A549 (cell line): ENCODE results near the gene LDLRAD3. TPM values are rescaled to one million over a fixed set of nuclear protein-coding genes. Genes with fewer than 3 reads are reported as not detected.

Experiments
- ATAC-seq, 2 experiments: fragments of 200-7000 bp in 1 of 2; fragments of >200 bp in 1 of 2; cut with Nextera tagmentation in 1 of 2; cut with Tn5 transposase in 1 of 2; 3 replicates each; pipeline versions ENCODE4 v1.8.0 to v1.9.1; 2018 to 2020; ENCODE audit warnings: mild to moderate bottlenecking in 1 of 2, moderate library complexity in 1 of 2
- CTCF ChIA-PET: fragments of 300-600 bp; sonication (Branson Sonifier 250); formaldehyde crosslinking; extraction: SDS; loops from one replicate; lab custom pipeline; 2021; ENCODE audit warnings: antibody characterized with exemption, inconsistent platforms; lab: Yijun Ruan, JAX
- POLR2A ChIA-PET: fragments of 350-600 bp; formaldehyde crosslinking; extraction: SDS; loops from one replicate; lab custom pipeline; 2021; ENCODE audit warnings: antibody characterized with exemption, inconsistent platforms; lab: Yijun Ruan, JAX
- DNase-seq, 2 experiments: peaks; one replicate each; pipeline versions ENCODE4 v3.0.0 to v3.0.0-alpha.2; 2011 to 2016; ENCODE audit warnings: low read depth in 1 of 2, low spot score in 1 of 2
- FAIRE-seq: peaks from 2 replicates; lab custom pipeline; 2011; peaks lifted over from hg19 to GRCh38; lab: Jason Lieb, UNC
- H3K27ac ChIP-seq, 2 experiments: fragments of >200 bp; sonication (Bioruptor Twin); formaldehyde crosslinking; 3 replicates each; pipeline ENCODE4 v1.5.1; 2016 to 2017
- H3K4me1 ChIP-seq: fragments of >200 bp; sonication (Bioruptor Twin); formaldehyde crosslinking; 3 replicates; pipeline ENCODE4 v1.6.1; 2016
- H3K4me2 ChIP-seq: fragments of >200 bp; sonication (Bioruptor Twin); formaldehyde crosslinking; 3 replicates; pipeline ENCODE4 v1.6.1; 2016
- H3K4me3 ChIP-seq: fragments of >200 bp; sonication (Bioruptor Twin); formaldehyde crosslinking; 3 replicates; pipeline ENCODE4 v1.5.1; 2016
- H3K9me3 ChIP-seq: fragments of >200 bp; sonication (Bioruptor Twin); formaldehyde crosslinking; 3 replicates; pipeline ENCODE4 v1.6.1; 2016
- BCL3 ChIP-seq: fragments of >200 bp; sonication (Bioruptor Twin); formaldehyde crosslinking; IDR thresholded peaks from 3 replicates; pipeline ENCODE4 v1.6.1; 2016
- CBX2 ChIP-seq: fragments of 200-600 bp; sonication (generic); IDR thresholded peaks from 2 replicates; pipeline ENCODE4 v1.6.1; 2016; ENCODE audit warnings: low read depth, mild to moderate bottlenecking, borderline replicate concordance
- CHD2 ChIP-seq: fragments of 150-350 bp; IDR thresholded peaks from 2 replicates; pipeline ENCODE4 v1.6.1; 2014; ENCODE audit warnings: low read length; ENCODE audit not compliant: partially characterized antibody
- CHD4 ChIP-seq: fragments of 200-600 bp; sonication (generic); IDR thresholded peaks from 2 replicates; pipeline ENCODE4 v1.6.1; 2016; ENCODE audit warnings: antibody characterized with exemption, mild to moderate bottlenecking, borderline replicate concordance
- E2F6 ChIP-seq: IDR thresholded peaks from 2 replicates; pipeline ENCODE4 v1.6.1; 2012; ENCODE audit warnings: low read depth, borderline replicate concordance
- EHF ChIP-seq: fragments of 250-450 bp; sonication (Bioruptor Pico); IDR thresholded peaks from 2 replicates; pipeline ENCODE4 v1.5.0; 2020; ENCODE audit warnings: mild to moderate bottlenecking
- EHMT2 ChIP-seq: fragments of 200-600 bp; sonication (generic); IDR thresholded peaks from 2 replicates; pipeline ENCODE4 v1.6.1; 2016; ENCODE audit warnings: antibody characterized with exemption, low read depth, mild to moderate bottlenecking, moderate library complexity
- FOXS1 ChIP-seq: fragments of 250-450 bp; sonication (Bioruptor Pico); IDR thresholded peaks from 2 replicates; pipeline ENCODE4 v1.5.0; 2020; ENCODE audit warnings: mild to moderate bottlenecking, moderate library complexity
- GATA3 ChIP-seq: IDR thresholded peaks from 2 replicates; pipeline ENCODE4 v1.6.1; 2012; ENCODE audit warnings: borderline replicate concordance
- HEYL ChIP-seq: fragments of 250-450 bp; sonication (Bioruptor Pico); IDR thresholded peaks from 2 replicates; pipeline ENCODE4 v1.8.0; 2021; ENCODE audit warnings: mild to moderate bottlenecking, moderate library complexity
- HOXB13 ChIP-seq: fragments of 250-450 bp; sonication (Bioruptor Pico); IDR thresholded peaks from 2 replicates; pipeline ENCODE4 v1.5.0; 2020; ENCODE audit warnings: low read depth, mild to moderate bottlenecking, moderate library complexity
- JUN ChIP-seq, 2 experiments: fragments of >200 bp; sonication (Bioruptor Twin); formaldehyde crosslinking; IDR thresholded peaks; 2 replicates in 1 of 2; 3 replicates in 1 of 2; pipeline ENCODE4 v1.6.1; 2016 to 2017
- JUNB ChIP-seq: fragments of >200 bp; sonication (Bioruptor Twin); formaldehyde crosslinking; IDR thresholded peaks from 2 replicates; pipeline ENCODE4 v1.6.1; 2016
- KDM1A ChIP-seq: fragments of 200-600 bp; sonication (generic); IDR thresholded peaks from 2 replicates; pipeline ENCODE4 v1.6.1; 2016; ENCODE audit warnings: low read depth, mild to moderate bottlenecking
- MAZ ChIP-seq: fragments of 150-350 bp; IDR thresholded peaks from 2 replicates; pipeline ENCODE4 v1.6.1; 2014; ENCODE audit warnings: antibody characterized with exemption, low read depth, low read length, borderline replicate concordance
- NFE2L2 ChIP-seq: fragments of 150-350 bp; conservative IDR thresholded peaks from 2 replicates; pipeline ENCODE4 v1.6.1; 2014; ENCODE audit warnings: low read length
- NPAS2 ChIP-seq: fragments of 250-450 bp; sonication (Bioruptor Pico); IDR thresholded peaks from 2 replicates; pipeline ENCODE4 v1.8.0; 2022; ENCODE audit warnings: mild to moderate bottlenecking, moderate library complexity, borderline replicate concordance
- RFX5 ChIP-seq: fragments of 450-650 bp; IDR thresholded peaks from 2 replicates; pipeline ENCODE4 v1.7.1; 2014; ENCODE audit warnings: antibody characterized with exemption, mild to moderate bottlenecking, moderate library complexity
- SMC3 ChIP-seq: fragments of >200 bp; sonication (Bioruptor Twin); formaldehyde crosslinking; IDR thresholded peaks from 3 replicates; pipeline ENCODE4 v1.6.1; 2018; ENCODE audit warnings: inconsistent platforms
- TFCP2L1 ChIP-seq: fragments of 250-450 bp; sonication (Bioruptor Pico); IDR thresholded peaks from 2 replicates; pipeline ENCODE4 v1.5.0; 2021; ENCODE audit warnings: mild to moderate bottlenecking
- TP53 ChIP-seq: fragments of 250-450 bp; sonication (Bioruptor Pico); IDR thresholded peaks from 2 replicates; pipeline ENCODE4 v1.5.0; 2021; ENCODE audit warnings: mild to moderate bottlenecking, moderate library complexity
- ZC3H11A ChIP-seq: fragments of 450-650 bp; IDR thresholded peaks from 2 replicates; pipeline ENCODE4 v1.6.1; 2014; ENCODE audit warnings: antibody characterized with exemption, mild to moderate bottlenecking
- ZNF302 ChIP-seq: fragments of 250-450 bp; sonication (Bioruptor Pico); IDR thresholded peaks from 2 replicates; pipeline ENCODE4 v1.9.0; 2021; ENCODE audit warnings: inconsistent platforms, mild to moderate bottlenecking, moderate library complexity
- ZSCAN20 ChIP-seq: fragments of 250-450 bp; sonication (Bioruptor Pico); IDR thresholded peaks from 2 replicates; pipeline ENCODE4 v1.8.0; 2022; ENCODE audit warnings: mild to moderate bottlenecking, moderate library complexity
- WGBS: methylation state at CpG from one replicate; pipeline ENCODE4 v1.1.6; 2017; ENCODE audit errors: missing lambda C conversion rate; 5-methylcytosine and 5-hydroxymethylcytosine counted together
- polyA plus RNA-seq, 4 experiments: library from polyadenylated mRNA; depleted of rRNA in 3 of 4; stranded (reverse); fragments of >200 nt; fragmentation: RNase III in 1 of 4; extraction: RNeasy Plus Mini Kit Qiagen cat#74134 plus additional on column Dnase treatment in 1 of 4; gene quantifications; 2 replicates in 3 of 4; 3 replicates in 1 of 4; pipeline ENCODE4 v1.2.3, GENCODE V29; 2011 to 2017
- TF ChIP-seq, protein P1 (sequence below): fragments of 150-350 bp; IDR thresholded peaks from 2 replicates; pipeline ENCODE4 v1.6.1; 2014; ENCODE audit warnings: low read depth, mild to moderate bottlenecking, low read length
- TF ChIP-seq, protein P2 (sequence below): fragments of >200 bp; sonication (Bioruptor Twin); formaldehyde crosslinking; IDR thresholded peaks from 2 replicates; pipeline ENCODE4 v1.6.1; 2016

The LDLRAD3 gene
- polyA plus RNA-seq, 2 of the 4 experiments (the other 2 are of a cell fraction), result 10.5 to 13.2 TPM

- H3K4me2 ChIP-seq, result no peak overlapping the region
- ChIA-PET POLR2A (no interaction called here), CTCF (interaction anchor here (0.6 kb wide), 1 partner anchor 1747 kb away, joined by 3 read pairs; no protein-coding TSS in a partner anchor)
- no peak overlapping the region for H3K4me3 ChIP-seq
- no peak for ATAC-seq
- H3K4me1 ChIP-seq, result no peaks in the 10 kb centered on the region
- WGBS, result 91% methylated on average over 3 of the region's 3 CpGs
- no peak for FAIRE-seq
- no peak overlapping the region for H3K27ac ChIP-seq
- DNase-seq, result no peak
- TF ChIP-seq ZNF302 (CRISPR knock-in tag) (no peak), CHD4 (no peak), RFX5 (no peak), ZSCAN20 (CRISPR knock-in tag) (no peak), E2F6 (no peak), EHMT2 (no peak), CBX2 (no peak), EHF (CRISPR knock-in tag) (no peak), KDM1A (no peak), HEYL (CRISPR knock-in tag) (no peak), NPAS2 (no peak), GATA3 (no peak), JUN (IDR thresholded peaks at IDR 0.05) (no peak)
- TF ChIP-seq, protein P1, sequence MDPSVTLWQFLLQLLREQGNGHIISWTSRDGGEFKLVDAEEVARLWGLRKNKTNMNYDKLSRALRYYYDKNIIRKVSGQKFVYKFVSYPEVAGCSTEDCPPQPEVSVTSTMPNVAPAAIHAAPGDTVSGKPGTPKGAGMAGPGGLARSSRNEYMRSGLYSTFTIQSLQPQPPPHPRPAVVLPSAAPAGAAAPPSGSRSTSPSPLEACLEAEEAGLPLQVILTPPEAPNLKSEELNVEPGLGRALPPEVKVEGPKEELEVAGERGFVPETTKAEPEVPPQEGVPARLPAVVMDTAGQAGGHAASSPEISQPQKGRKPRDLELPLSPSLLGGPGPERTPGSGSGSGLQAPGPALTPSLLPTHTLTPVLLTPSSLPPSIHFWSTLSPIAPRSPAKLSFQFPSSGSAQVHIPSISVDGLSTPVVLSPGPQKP, result no peak
- TF ChIP-seq, protein P2, sequence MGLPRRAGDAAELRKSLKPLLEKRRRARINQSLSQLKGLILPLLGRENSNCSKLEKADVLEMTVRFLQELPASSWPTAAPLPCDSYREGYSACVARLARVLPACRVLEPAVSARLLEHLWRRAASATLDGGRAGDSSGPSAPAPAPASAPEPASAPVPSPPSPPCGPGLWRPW, result no peak
- H3K9me3 ChIP-seq, result no peaks in the 10 kb centered on the region
These were observed 257.5 kb downstream of the LDLRAD3 start for GRCh38 chr11:36201411-36201810.

DNA sequence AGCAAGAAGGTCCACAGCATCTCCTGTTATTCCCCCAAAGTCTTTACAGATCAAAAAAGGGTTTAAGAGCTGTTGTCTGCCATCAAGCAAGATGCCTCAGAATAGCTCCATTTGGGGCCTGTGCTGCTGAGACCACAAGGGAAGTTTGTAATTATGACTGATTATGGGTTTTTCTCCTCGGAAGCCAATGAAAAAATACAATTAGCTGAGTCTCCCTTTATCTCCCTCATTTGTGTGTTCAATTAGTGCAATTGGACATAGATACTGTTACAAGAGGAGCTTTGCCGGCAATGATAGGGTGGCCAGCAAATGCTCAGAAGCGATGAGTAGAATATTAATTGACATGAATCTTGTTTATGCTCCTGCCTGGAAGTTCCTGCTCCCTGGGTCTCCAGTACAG, 261.7 kb downstream of the LDLRAD3 start:
- 93% methylated on average over 3 of the region's 3 CpGs for WGBS
- TF ChIP-seq E2F6, result no peak
- no peak for TF ChIP-seq RFX5
- no peak overlapping the region for H3K4me3 ChIP-seq
- H3K4me2 ChIP-seq, result no peak overlapping the region
- no peaks in the 10 kb centered on the region for H3K4me1 ChIP-seq
- ChIA-PET POLR2A (no interaction called here), CTCF (interaction anchor here (0.6 to 1.5 kb wide), 6 partner anchors 9 to 359 kb away, joined by 3 to 4 read pairs (median 3); no protein-coding TSS in a partner anchor)
- FAIRE-seq (no peak), ATAC-seq (no peak), DNase-seq (no peak)
- no peak overlapping the region for H3K27ac ChIP-seq
- H3K9me3 ChIP-seq, result no peaks in the 10 kb centered on the region

GRCh38 chr11:36210529-36210928, 266.7 kb downstream of the LDLRAD3 start:
- ATAC-seq (no peak), FAIRE-seq (no peak)
- TF ChIP-seq FOXS1 (CRISPR knock-in tag) (no peak), ZC3H11A (no peak), GATA3 (no peak), SMC3 (no peak), CHD4 (no peak), JUNB (no peak), CHD2 (no peak), BCL3 (no peak), MAZ (no peak), NPAS2 (no peak), TP53 (CRISPR knock-in tag) (no peak), RFX5 (no peak), TFCP2L1 (CRISPR knock-in tag) (no peak), NFE2L2 (no peak), ZSCAN20 (CRISPR knock-in tag) (no peak), ZNF302 (CRISPR knock-in tag) (no peak), HOXB13 (CRISPR knock-in tag) (no peak)
- TF ChIP-seq, all 56 proteins: peak for 0
- Histone ChIP-seq H3K27ac (no peak overlapping the region), H3K4me2 (no peak overlapping the region), H3K4me3 (no peak overlapping the region), H3K4me1 (no peaks in the 10 kb centered on the region), H3K9me3 (no peaks in the 10 kb centered on the region)
- 96% methylated on average over 2 of the region's 2 CpGs for WGBS
- ChIA-PET POLR2A (no interaction called here), CTCF (interaction anchor here (0.8 kb wide), 1 partner anchor 16 kb away, joined by 3 read pairs; no protein-coding TSS in a partner anchor)
- no peak for DNase-seq
